ENCODE measurements around the gene DPP10. TPM values are rescaled to one million over a fixed set of nuclear protein-coding genes. Genes with fewer than 3 reads are reported as not detected.

DPP10 gene
- total and polyA plus RNA-seq, 2 of the 13 experiments (the other 11 are each of a cell fraction or from before 2014, with no cell fraction given), result 0.95 to 1.7 TPM

DNA sequence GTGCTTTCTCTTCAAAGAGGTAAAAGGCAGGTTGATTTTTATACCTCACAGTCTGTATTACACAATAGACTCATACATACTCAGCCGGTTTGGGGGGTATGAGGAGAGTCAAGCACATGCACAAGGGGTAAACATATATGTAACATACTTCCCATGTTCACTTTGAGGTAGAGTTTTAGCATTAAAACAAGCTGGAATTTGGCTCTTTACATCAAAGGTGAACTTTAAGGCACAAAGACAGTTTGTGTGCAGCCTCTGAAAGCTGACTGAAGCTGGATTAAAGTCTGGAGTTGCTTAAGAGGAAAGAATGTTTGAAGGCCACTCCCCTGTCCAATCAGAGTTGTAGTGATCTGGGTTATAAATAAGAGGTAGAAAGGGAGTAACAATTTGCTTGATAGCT, 282.0 kb downstream of the DPP10 start (continued):
- no peak for TF ChIP-seq NR2F1 (CRISPR knock-in tag; IDR thresholded peaks at IDR 0.05)
- TF ChIP-seq ZNF530 (CRISPR knock-in tag; IDR thresholded peaks at IDR 0.05; ENCODE audit: low read depth), result no peak

DNA sequence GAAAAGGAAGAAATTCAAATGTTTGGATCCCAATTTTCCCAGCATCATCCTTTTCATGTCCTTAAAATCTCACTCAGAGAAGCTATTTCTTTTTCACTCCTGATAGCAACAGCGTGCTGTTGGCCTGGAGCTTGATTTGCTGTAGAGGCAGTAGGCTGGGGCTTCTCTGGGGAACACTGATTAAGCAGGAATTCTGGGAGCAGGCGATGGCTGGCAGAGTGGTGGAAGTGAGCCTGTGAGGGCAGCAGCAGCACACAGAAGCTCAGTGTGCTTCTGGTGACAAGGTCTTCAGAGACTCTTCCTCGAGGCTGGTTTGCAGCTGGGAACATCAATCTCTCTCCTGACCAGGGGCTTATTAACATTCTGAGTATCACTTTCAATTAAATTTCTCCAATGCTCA, 284.6 kb downstream of the DPP10 start:
- ChIA-PET POLR2A (no interaction called here), CTCF (ENCODE audit: low intra/inter-chr PET ratio, low total read pairs) (no interaction called here)
- no peak for FAIRE-seq
- in situ Hi-C loops (cut with HindIII; ENCODE audit: extremely low pct_ligation_motif_present, low pct_unique_long_range_greater_than_20kb) (no loop called here), intact Hi-C loops (cut with micrococcal nuclease; ENCODE audit: unreplicated experiment) (no loop called here)
- TF ChIP-seq ASH2L (IDR thresholded peaks at IDR 0.05; ENCODE audit: insufficient read length, low read depth, low read length), result no peak
- TF ChIP-seq NFIB (CRISPR knock-in tag; IDR thresholded peaks at IDR 0.05; ENCODE audit: borderline replicate concordance), result no peak
- TF ChIP-seq ZNF792 (CRISPR knock-in tag; IDR thresholded peaks at IDR 0.05), result no peak
- TF ChIP-seq ZNF296 (CRISPR knock-in tag; conservative IDR thresholded peaks at IDR 0.05), result no peak
- TF ChIP-seq POLR2AphosphoS5 (IDR thresholded peaks at IDR 0.05; ENCODE audit: low read depth, low read length), result no peak
- TF ChIP-seq NFE2L1 (CRISPR knock-in tag; IDR thresholded peaks at IDR 0.05; ENCODE audit: borderline replicate concordance), result no peak
- TF ChIP-seq ZKSCAN5 (CRISPR knock-in tag; IDR thresholded peaks at IDR 0.05), result no peak
- TF ChIP-seq ZNF772 (CRISPR knock-in tag; IDR thresholded peaks at IDR 0.05), result no peak
- TF ChIP-seq TBL1XR1 (IDR thresholded peaks at IDR 0.05; ENCODE audit: borderline replicate concordance, low read length, partially characterized antibody), result no peak
- TF ChIP-seq ZNF781 (CRISPR knock-in tag; IDR thresholded peaks at IDR 0.05; ENCODE audit: borderline replicate concordance, not compliant biosample characterization), result no peak
- TF ChIP-seq, protein P1, sequence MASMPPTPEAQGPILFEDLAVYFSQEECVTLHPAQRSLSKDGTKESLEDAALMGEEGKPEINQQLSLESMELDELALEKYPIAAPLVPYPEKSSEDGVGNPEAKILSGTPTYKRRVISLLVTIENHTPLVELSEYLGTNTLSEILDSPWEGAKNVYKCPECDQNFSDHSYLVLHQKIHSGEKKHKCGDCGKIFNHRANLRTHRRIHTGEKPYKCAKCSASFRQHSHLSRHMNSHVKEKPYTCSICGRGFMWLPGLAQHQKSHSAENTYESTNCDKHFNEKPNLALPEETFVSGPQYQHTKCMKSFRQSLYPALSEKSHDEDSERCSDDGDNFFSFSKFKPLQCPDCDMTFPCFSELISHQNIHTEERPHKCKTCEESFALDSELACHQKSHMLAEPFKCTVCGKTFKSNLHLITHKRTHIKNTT (CRISPR knock-in tag; IDR thresholded peaks at IDR 0.05), result no peak
- DNase-seq (ENCODE audit: low spot score), result no peak
- Histone ChIP-seq H3K27me3 (ENCODE audit: control insufficient read depth in 1 of 2, insufficient read depth in 2 of 2, low read length in 2 of 2) (no peaks in the 10 kb centered on the region), H3K9me3 (ENCODE audit: low read length) (no peaks in the 10 kb centered on the region), H3K9ac (ENCODE audit: insufficient read depth, low read depth, low read length) (no peak overlapping the region), H4K20me1 (ENCODE audit: insufficient read depth, low read length) (no peaks in the 10 kb centered on the region), H3K36me3 (replicated peaks in 1 of 2; ENCODE audit: control insufficient read depth in 1 of 2, insufficient read depth in 2 of 2, low read length in 2 of 2) (no peaks in the 10 kb centered on the region), H3K27ac (ENCODE audit: extremely low read length, insufficient read depth, low read length) (no peak overlapping the region), H3K4me2 (ENCODE audit: low read depth, low read length) (no peak overlapping the region), H2AFZ (ENCODE audit: low read length) (no peak overlapping the region), H3K4me1 (ENCODE audit: insufficient read depth, low read length) (peaks cover 29% of the 10 kb centered on the region), H3K4me3 (replicated peaks in 1 of 3; ENCODE audit: insufficient read depth in 1 of 3, low read depth in 2 of 3, low read length in 3 of 3) (no peak overlapping the region), H3K79me2 (ENCODE audit: insufficient read depth, low read length) (no peaks in the 10 kb centered on the region)
- WGBS (ENCODE audit: low lambda C conversion rate), result 37% methylated on average over 3 of the region's 3 CpGs
- no TSS peak for BruUV-seq (replicated peaks)
- ATAC-seq, result no peak

Measured in HepG2 (cell line).